ENCODE results near the gene TRIM63.
"Not testable (repeated sequence)": the region's sequence is repeated elsewhere in the genome, so short reads cannot be mapped to it uniquely, and the experiment has no call there.

The TRIM63 gene

GRCh38 chr1:26067432-26067911 lies at the start of gene TRIM63:
TRIM63 (minus strand) TSS chr1:26067630; CDS start chr1:26067494, 136 bp downstream.
- no peak for DNase-seq

DNA sequence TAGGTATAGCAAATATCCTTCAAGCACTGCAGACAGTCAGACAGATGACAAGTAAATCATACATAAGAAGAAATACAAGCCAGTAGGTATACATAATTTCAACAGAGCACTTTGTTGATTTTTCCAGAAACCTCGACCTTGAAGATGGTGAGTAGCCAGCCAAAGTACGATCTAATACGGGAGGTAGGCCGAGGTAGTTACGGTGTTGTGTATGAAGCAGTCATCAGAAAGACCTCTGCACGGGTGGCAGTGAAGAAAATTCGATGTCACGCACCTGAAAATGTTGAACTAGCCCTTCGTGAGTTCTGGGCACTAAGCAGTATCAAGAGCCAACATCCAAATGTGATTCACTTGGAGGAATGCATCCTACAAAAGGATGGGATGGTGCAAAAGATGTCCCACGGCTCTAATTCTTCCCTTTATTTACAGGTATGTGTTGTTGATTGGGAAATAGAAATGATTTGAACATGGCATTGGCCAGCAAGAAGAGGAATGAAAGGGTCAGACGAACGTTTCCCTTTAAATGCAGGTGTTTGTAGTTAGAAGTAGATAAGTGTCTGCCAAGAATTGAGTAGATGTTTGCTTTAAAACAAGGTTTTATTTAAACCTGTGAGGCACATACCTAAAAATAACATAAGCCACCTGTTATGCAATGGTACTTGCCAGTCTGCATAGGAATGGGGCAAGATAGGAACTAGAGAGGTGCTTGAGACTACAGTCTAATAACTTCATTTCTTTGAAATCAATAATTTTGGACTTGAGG lies 46.9 kb upstream of the TRIM63 start:
- no peak for DNase-seq

GRCh38 chr1:26112407-26112775 lies 45.0 kb upstream of the TRIM63 start:
- DNase-seq: no peak

- DNase-seq: peak; percentile 54
Measured at GRCh38 chr1:26111530-26112406, 44.3 kb upstream of the TRIM63 start, which contains the start of gene PDIK1L. PDIK1L (plus strand) TSS chr1:26111824; CDS start chr1:26114309, 2,485 bp downstream.

- DNase-seq: no peak
Measured at GRCh38 chr1:26110731-26111529, 43.5 kb upstream of the TRIM63 start.

DNA sequence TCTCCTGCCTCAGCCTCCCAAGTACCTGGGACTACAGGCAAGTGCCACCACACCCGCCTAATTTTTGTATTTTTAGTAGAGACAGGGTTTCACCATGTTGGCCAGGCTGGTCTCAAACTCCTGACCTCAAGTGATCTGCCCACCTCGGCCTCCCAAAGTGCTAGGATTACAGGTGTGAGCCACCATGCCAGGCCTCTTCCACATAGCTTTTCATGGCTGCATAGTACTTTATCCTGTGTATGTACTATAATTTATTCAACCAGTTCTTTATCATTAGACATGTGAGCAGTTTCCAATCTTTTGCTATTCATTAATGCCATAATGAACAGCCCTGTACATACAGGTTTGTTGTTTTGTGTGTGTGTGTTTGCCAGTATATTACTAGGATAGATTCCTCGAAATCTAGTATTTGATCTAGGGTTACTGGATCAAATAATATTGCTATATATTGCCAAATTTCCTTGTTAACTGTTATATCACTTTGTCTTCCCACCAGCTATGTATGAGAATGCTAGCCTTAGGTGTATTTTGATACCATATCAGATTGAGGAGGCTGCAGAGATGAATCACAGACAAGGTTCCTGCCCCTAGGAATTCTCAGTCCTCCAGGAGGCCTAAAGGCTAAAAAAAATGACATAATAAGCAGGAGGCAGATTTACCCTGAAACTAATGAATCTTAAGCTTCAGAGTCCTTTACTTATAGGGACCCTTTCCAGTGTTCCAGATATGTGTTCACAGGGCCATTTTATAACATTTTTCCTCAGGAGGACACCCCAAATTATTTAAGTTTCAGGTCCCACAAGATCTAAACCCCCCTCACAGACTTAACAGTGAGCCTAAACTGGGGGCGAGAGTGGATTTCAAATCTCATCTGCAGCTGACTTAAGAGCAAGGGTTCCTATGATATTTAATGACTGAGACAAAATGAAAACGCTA lies 42.1 kb upstream of the TRIM63 start:
- DNase-seq: no peak

GRCh38 chr1:26105226-26105548 lies 37.8 kb upstream of the TRIM63 start:
- DNase-seq: not testable (repeated sequence)

GRCh38 chr1:26102526-26102925 lies 35.1 kb upstream of the TRIM63 start:
- DNase-seq: no peak

- no peak for DNase-seq
Measured at GRCh38 chr1:26102119-26102518, 34.7 kb upstream of the TRIM63 start.

DNA sequence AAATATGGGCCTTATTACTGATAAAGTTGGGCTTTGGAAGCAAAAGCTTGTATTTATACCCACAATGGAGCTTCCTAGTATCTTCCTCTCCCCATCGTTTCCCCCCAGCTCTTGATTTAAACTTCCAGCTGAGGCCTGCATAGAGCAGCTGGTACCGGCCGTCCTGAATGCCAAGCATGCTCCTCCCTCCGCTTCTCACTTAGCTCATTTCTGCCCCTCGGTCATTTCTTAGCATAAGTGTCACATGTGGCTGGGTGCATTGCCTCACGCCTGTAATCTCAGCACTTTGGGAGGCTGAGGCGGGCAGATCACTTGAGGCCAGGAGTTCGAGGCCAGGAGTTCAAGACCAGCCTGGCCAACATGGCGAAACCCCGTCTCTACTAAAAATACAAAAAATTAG lies 32.8 kb upstream of the TRIM63 start:
- not testable (repeated sequence) for DNase-seq

- DNase-seq: no peak
Measured at GRCh38 chr1:26099780-26100179, 32.4 kb upstream of the TRIM63 start.

GRCh38 chr1:26098602-26099001 lies 31.2 kb upstream of the TRIM63 start:
- no peak for DNase-seq

- no peak for DNase-seq
Measured at GRCh38 chr1:26097696-26098095, 30.3 kb upstream of the TRIM63 start.

DNA sequence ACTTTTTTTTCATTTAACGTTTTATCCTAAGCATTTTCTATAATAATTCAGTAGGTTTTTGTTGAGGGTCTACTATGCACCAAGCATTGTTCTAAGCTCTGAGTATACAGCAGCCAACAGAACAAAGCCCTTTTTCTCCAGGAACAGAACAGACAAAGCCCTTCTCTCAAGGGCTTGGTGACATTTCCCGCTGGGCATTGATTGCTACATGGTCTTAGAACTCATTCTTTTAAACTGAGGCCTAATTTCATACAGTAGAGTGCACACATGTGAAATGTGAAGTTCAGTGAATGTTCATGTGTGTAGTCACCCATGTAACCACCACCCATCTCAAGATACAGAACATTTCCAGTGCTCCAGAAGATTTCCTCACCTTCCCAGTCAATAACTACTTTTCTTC lies 29.0 kb upstream of the TRIM63 start:
- DNase-seq: no peak

DNA sequence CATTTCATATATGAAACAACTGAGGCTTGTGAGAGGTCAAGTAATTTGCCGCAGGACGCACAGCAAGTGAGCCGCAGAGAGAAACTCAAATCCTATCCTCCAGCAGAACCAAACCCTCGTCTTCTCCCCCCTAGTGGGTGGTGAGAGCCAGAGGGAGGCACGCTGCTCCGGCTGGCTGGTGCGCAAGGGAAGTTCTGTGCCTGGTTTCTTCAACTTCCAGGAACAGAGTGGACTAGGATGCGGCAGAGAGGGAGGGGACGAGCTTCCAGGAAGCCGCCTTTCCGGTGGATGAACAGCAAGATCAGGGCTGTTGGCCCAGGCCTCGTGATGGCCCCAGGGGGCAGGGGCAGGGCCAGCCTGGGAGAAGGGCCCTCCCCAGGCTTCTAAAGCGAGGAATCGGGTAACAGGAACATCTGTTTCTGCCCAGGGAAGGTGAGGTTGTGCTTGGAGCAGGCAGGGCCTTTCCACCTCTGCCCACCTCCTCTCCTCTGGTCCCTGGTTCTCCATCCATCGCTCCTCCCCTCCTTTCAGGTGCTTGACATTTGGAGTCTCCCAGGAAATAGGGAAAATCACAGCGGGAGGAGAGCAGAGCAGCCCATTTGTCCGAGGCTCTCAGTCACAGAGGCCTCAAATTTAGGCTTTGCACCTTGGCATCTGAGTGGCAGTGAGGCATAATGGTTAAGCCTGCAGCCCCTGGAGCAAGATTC lies 27.4 kb upstream of the TRIM63 start:
- DNase-seq: no peak

GRCh38 chr1:26094076-26094669 lies 26.7 kb upstream of the TRIM63 start:
- no peak for DNase-seq

GRCh38 chr1:26093569-26093968 lies 26.1 kb upstream of the TRIM63 start:
- DNase-seq: not testable (repeated sequence)

DNA sequence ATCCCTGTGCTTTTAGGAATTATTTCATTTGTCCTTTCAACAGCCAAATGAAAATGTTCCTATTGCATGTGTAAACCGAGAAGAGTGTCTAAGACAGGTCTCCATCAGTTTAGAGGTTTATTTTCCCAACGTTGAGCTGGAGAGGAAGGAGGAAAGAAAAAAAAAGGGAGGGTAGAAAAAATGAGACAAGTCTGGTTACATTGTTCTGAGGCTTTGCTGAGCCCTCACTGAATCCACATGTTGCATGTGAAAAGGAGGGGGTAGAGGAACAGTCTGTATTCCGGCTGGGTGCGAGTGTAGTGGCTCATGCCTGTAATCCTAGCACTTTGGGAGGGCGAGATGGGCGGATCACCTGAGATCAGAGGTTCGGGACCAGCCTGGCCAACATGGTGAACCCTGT lies 25.0 kb upstream of the TRIM63 start:
- DNase-seq: no peak

GRCh38 chr1:26090893-26091292 lies 23.5 kb upstream of the TRIM63 start:
- DNase-seq: no peak

DNA sequence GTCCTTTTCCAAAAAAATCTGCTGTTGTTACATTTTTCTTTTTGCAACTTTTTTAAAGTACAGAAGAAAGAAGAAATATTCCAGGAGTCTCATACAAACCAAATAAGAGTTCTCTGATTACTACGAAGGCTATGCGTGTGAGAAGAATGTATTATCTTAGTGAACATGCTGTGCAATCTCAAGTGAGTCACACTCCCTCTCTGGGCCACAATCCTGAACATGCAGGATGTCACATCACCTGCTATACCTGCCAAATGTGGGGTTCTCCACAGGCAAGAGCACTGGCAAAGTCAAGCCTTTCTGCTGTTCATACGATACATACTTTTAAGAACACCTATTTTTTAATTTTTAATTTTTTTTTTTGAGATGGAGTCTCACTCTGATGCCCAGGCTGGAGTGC lies 21.7 kb upstream of the TRIM63 start:
- no peak for DNase-seq

DNA sequence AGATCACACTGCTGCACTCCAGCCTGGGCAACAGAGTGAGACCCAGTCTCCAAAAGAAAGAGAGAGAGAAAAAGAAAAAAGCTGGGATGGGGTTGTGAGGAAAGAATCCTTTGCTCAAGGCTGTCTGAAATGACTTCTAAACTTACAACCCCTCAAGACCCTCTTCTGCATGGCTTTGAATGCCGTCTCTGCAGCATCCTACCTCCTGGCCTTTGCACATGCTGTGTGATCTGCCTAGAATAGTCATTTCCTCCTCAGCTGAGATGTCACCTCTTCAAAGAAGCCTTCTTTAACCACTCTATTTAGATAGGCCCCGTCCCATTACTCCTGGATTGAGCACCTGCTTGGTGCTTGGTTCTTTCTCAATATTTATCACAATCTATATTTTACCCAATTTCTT lies 17.4 kb upstream of the TRIM63 start:
- no peak for DNase-seq

Measured in NCI-H1694 (cell line).